Body of pancreas (tissue), 4 donors: Measurements from ENCODE around the gene C1QTNF8.

ENCODE experiments used
- CTCF ChIP-seq, 7 experiments: fragments of 450-650 bp in 4 of 7; fragments of 200-600 bp in 3 of 7; sonication (generic) in 3 of 7; IDR thresholded peaks; one replicate each; pipeline ENCODE4 v1.5.1; 2016 to 2019; ENCODE audit warnings: antibody characterized with exemption in 7 of 7
- POLR2A ChIP-seq, 3 donors: fragments of 450-650 bp; IDR thresholded peaks; one replicate each; pipeline ENCODE4 v1.6.1; 2016; ENCODE audit warnings: antibody characterized with exemption in 3 of 3, mild to moderate bottlenecking in 2 of 3

GRCh38 chr16:1070084-1070863, 25.8 kb downstream of the C1QTNF8 start:
- TF ChIP-seq CTCF (IDR thresholded peaks at IDR 0.05): no peak
- no peak for TF ChIP-seq POLR2A (IDR thresholded peaks at IDR 0.05)
